GM12878 (cell line): ENCODE measurements around the gene NRG3. TPM values are rescaled to one million over a fixed set of nuclear protein-coding genes. Genes with fewer than 3 reads are reported as not detected.

Experiments used
- ATAC-seq: fragments of 200-7000 bp; cut with Tn5 transposase; 3 replicates; pipeline ENCODE4 v1.9.1; 2020; ENCODE audit warnings: mild to moderate bottlenecking, moderate library complexity
- BruUV-seq: library from RNA; stranded (reverse); fragments of 400-500 nt; replicated peaks from 2 replicates; lab custom pipeline; 2021; lab: Mats Ljungman, UMichigan
- CTCF ChIA-PET: fragments of 300-600 bp; sonication (Branson Sonifier 250); formaldehyde crosslinking; extraction: SDS; loops from one replicate; lab custom pipeline; 2021; ENCODE audit warnings: inconsistent platforms; lab: Yijun Ruan, JAX
- POLR2A ChIA-PET: fragments of 350-600 bp; formaldehyde crosslinking; extraction: SDS; loops from one replicate; lab custom pipeline; 2021; ENCODE audit warnings: inconsistent platforms; lab: Charles Lee
- RAD21 ChIA-PET: fragments of 300-600 bp; sonication (Branson Sonifier 250); formaldehyde crosslinking; loops from one replicate; lab custom pipeline; 2023; ENCODE audit warnings: antibody characterized with exemption; ENCODE audit not compliant: unreplicated experiment; lab: Charles Lee
- SMC1A ChIA-PET: fragments of 300-600 bp; sonication (Branson Sonifier 250); formaldehyde crosslinking; loops from one replicate; lab custom pipeline; 2023; ENCODE audit not compliant: unreplicated experiment, uncharacterized antibody; lab: Charles Lee
- DNase-seq: peaks from one replicate; pipeline ENCODE4 v3.0.0-alpha.2; 2011; ENCODE audit warnings: low read depth, low spot score
- FAIRE-seq: peaks from 3 replicates; lab custom pipeline; 2011; peaks lifted over from hg19 to GRCh38; lab: Jason Lieb, UNC
- H2AFZ ChIP-seq: 2 replicates; pipeline ENCODE4 v1.6.0; 2011; ENCODE audit warnings: low read depth, low read length, control low read depth; ENCODE audit not compliant: control insufficient read depth
- H3K27ac ChIP-seq: 2 replicates; pipeline ENCODE4 v1.5.1; 2011; ENCODE audit warnings: control low read depth; ENCODE audit not compliant: control insufficient read depth, insufficient read depth
- H3K27me3 ChIP-seq, 2 experiments: replicated peaks in 1 of 2; 2 replicates each; pipeline versions ENCODE4 v1.6.0 to v1.6.1; 2011; ENCODE audit warnings: low read length in 1 of 2; ENCODE audit not compliant: control insufficient read depth in 2 of 2, insufficient read depth in 2 of 2
- H3K36me3 ChIP-seq, 2 experiments: 2 replicates each; pipeline ENCODE4 v1.5.1; 2011; ENCODE audit warnings: low read length in 1 of 2; ENCODE audit not compliant: control insufficient read depth in 2 of 2, insufficient read depth in 2 of 2
- H3K4me1 ChIP-seq: 2 replicates; pipeline ENCODE4 v1.6.1; 2011; ENCODE audit warnings: mild to moderate bottlenecking, low read length, moderate library complexity, mixed read lengths; ENCODE audit not compliant: control insufficient read depth, insufficient read depth
- H3K4me2 ChIP-seq: 2 replicates; pipeline ENCODE4 v1.6.0; 2011; ENCODE audit warnings: control low read depth; ENCODE audit not compliant: control insufficient read depth, insufficient read depth
- H3K4me3 ChIP-seq: fragments of 200-600 bp; sonication (generic); 2 replicates; pipeline ENCODE4 v1.5.1; 2016
- H3K79me2 ChIP-seq: 2 replicates; pipeline ENCODE4 v1.6.0; 2011; ENCODE audit warnings: low read length; ENCODE audit not compliant: control insufficient read depth, insufficient read depth
- H3K9ac ChIP-seq: 2 replicates; pipeline ENCODE4 v1.8.0; 2011; ENCODE audit warnings: low read length, control low read depth, mixed read lengths; ENCODE audit not compliant: control insufficient read depth, insufficient read depth
- H3K9me3 ChIP-seq: replicated peaks from 3 replicates; pipeline ENCODE4 v1.5.1; 2011; ENCODE audit warnings: mild to moderate bottlenecking, low read length; ENCODE audit not compliant: control insufficient read depth, insufficient read depth
- H4K20me1 ChIP-seq: 2 replicates; pipeline ENCODE4 v1.6.0; 2011; ENCODE audit not compliant: control insufficient read depth, insufficient read depth
- BACH1 ChIP-seq: fragments of 450-650 bp; IDR thresholded peaks from 2 replicates; pipeline ENCODE4 v1.6.1; 2017; ENCODE audit warnings: mild to moderate bottlenecking, borderline replicate concordance
- DPF2 ChIP-seq: fragments of 450-650 bp; IDR thresholded peaks from 2 replicates; pipeline ENCODE4 v1.6.1; 2017; ENCODE audit warnings: mild to moderate bottlenecking
- EGR1 ChIP-seq, 2 experiments: IDR thresholded peaks; 1 replicate in 1 of 2; 2 replicates in 1 of 2; pipeline ENCODE4 v1.6.1; 2011 to 2012; ENCODE audit warnings: low read depth in 2 of 2, low read length in 2 of 2, borderline replicate concordance in 1 of 2, mild to moderate bottlenecking in 1 of 2, moderate library complexity in 1 of 2
- FOS ChIP-seq: IDR thresholded peaks from 3 replicates; pipeline ENCODE4 v1.6.1; 2011; ENCODE audit warnings: borderline replicate concordance; ENCODE audit not compliant: insufficient read length; ENCODE audit errors: extremely low read depth
- HDAC2 ChIP-seq: fragments of 200-600 bp; sonication (generic); IDR thresholded peaks from 2 replicates; pipeline ENCODE4 v1.6.1; 2017
- NBN ChIP-seq: fragments of 450-650 bp; IDR thresholded peaks from 2 replicates; pipeline ENCODE4 v1.6.1; 2016
- NR2C2 ChIP-seq: IDR thresholded peaks from 2 replicates; pipeline ENCODE4 v1.6.1; 2011; ENCODE audit warnings: borderline replicate concordance, low read depth; ENCODE audit not compliant: control insufficient read depth, insufficient read length
- RELA ChIP-seq: fragments of 450-650 bp; IDR thresholded peaks from 2 replicates; pipeline ENCODE4 v1.8.0; 2014; ENCODE audit warnings: borderline replicate concordance; ENCODE audit not compliant: partially characterized antibody
- RUNX3 ChIP-seq: IDR thresholded peaks from 2 replicates; pipeline ENCODE4 v1.6.1; 2012; ENCODE audit warnings: low read length, inconsistent platforms
- SMAD5 ChIP-seq: IDR thresholded peaks from 2 replicates; pipeline ENCODE4 v1.6.1; 2016; ENCODE audit warnings: antibody characterized with exemption, low read depth
- SP1 ChIP-seq: IDR thresholded peaks from one replicate; pipeline ENCODE4 v1.6.1; 2011; ENCODE audit warnings: low read depth, low read length
- SPI1 ChIP-seq: IDR thresholded peaks from 2 replicates; pipeline ENCODE4 v1.6.1; 2011; ENCODE audit warnings: low read depth, mild to moderate bottlenecking, low read length, moderate library complexity, borderline replicate concordance; ENCODE audit not compliant: insufficient read depth
- TARDBP ChIP-seq: IDR thresholded peaks from 2 replicates; pipeline ENCODE4 v1.6.1; 2016; ENCODE audit warnings: borderline replicate concordance
- TCF3 ChIP-seq: IDR thresholded peaks from 2 replicates; pipeline ENCODE4 v1.6.1; 2012; ENCODE audit warnings: low read depth, mild to moderate bottlenecking, low read length, borderline replicate concordance; ENCODE audit not compliant: insufficient read depth
- ZBED1 ChIP-seq: IDR thresholded peaks from 2 replicates; pipeline ENCODE4 v1.6.1; 2016; ENCODE audit warnings: borderline replicate concordance
- ZNF207 ChIP-seq: fragments of 450-650 bp; IDR thresholded peaks from 2 replicates; pipeline ENCODE4 v1.6.1; 2014; ENCODE audit warnings: antibody characterized with exemption, mild to moderate bottlenecking, borderline replicate concordance
- WGBS: methylation state at CpG from one replicate; pipeline ENCODE4 v1.1.6; 2016; ENCODE audit warnings: low lambda C conversion rate; ENCODE audit not compliant: insufficient replicate concordance, insufficient coverage; ENCODE audit errors: missing lambda C conversion rate; 5-methylcytosine and 5-hydroxymethylcytosine counted together
- in situ Hi-C: fragments of 300-500 bp; cut with MboI; formaldehyde crosslinking; loops from 9 replicates; pipeline ENCODE4 v1.14.3; 2018; ENCODE audit warnings: mixed read lengths
- intact Hi-C: fragments of 100-400 bp; cut with micrococcal nuclease; formaldehyde crosslinking; loops from one replicate; pipeline ENCODE4 v1.14.2; 2022; ENCODE audit not compliant: unreplicated experiment
- polyA plus RNA-seq, 11 experiments: library from polyadenylated mRNA; depleted of rRNA in 4 of 11; unstranded in 6 of 11; stranded (reverse) in 5 of 11; fragments of >200 nt; fragmentation: Nextera tagmentation in 4 of 11; fragmentation: Illumina TruSeq in 1 of 11; extraction: Ambion mirVana in 4 of 11; extraction: Trizol in 1 of 11; gene quantifications; 1 replicate in 1 of 11; 2 replicates in 10 of 11; pipeline versions ENCODE4 v1.2.1 to v1.2.3, GENCODE V29; 2011 to 2016; ENCODE audit warnings: inconsistent platforms in 2 of 11, missing spikeins in 2 of 11, low read depth in 1 of 11
- total RNA-seq, 4 experiments: library from RNA; depleted of rRNA in 3 of 4; stranded (reverse); fragments of >200 nt in 3 of 4; fragmentation: Illumina TruSeq in 1 of 4; extraction: Trizol in 1 of 4; gene quantifications; 2 replicates each; pipeline versions ENCODE4 v1.2.1 to v1.2.3, GENCODE V29; 2013 to 2021
- TF ChIP-seq, protein P1 (sequence below): IDR thresholded peaks from 2 replicates; pipeline ENCODE4 v1.6.1; 2012; ENCODE audit warnings: low read length, inconsistent platforms
- TF ChIP-seq, protein P2 (sequence below): fragments of 450-650 bp; IDR thresholded peaks from 2 replicates; pipeline ENCODE4 v1.6.1; 2017; ENCODE audit warnings: mild to moderate bottlenecking

Gene NRG3
- total and polyA plus RNA-seq, 10 of the 15 experiments (the other 5 are each of a cell fraction or from before 2014, with no cell fraction given): 0.03 to 0.41 (median 0.17) TPM; not detected in 3

DNA sequence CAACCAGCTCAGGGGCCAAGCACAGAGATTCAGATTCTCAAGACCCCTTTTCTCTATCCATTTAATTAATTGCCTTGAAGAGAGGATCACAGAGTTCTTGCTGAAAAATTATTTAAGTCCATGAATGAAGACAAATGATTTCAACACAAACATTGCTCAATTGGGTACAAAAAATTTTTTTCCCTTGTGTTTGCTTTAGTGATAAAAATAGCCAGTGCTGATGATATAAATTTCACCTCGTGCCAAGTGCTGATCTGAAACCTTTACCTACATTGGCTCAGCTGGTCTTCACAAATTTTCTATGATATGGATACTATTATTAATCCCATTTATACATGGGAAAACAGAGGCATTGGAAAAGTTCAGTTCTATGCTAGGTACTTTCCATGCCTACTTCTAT lies 377.1 kb downstream of the NRG3 start:
- Histone ChIP-seq H4K20me1 (no peaks in the 10 kb centered on the region), H3K4me1 (no peaks in the 10 kb centered on the region), H3K9me3 (no peaks in the 10 kb centered on the region), H3K36me3 (no peaks in the 10 kb centered on the region), H3K4me3 (no peak overlapping the region), H3K79me2 (no peaks in the 10 kb centered on the region), H3K4me2 (no peak overlapping the region), H3K27me3 (no peaks in the 10 kb centered on the region), H2AFZ (no peak overlapping the region), H3K27ac (no peak overlapping the region), H3K9ac (no peak overlapping the region)
- DNase-seq (no peak), ATAC-seq (no peak), FAIRE-seq (no peak)
- TF ChIP-seq NR2C2: no peak
- TF ChIP-seq EGR1 (IDR thresholded peaks at IDR 0.05; ENCODE audit: borderline replicate concordance in 1 of 2, low read depth in 2 of 2, low read length in 2 of 2): no peak
- TF ChIP-seq, protein P1, sequence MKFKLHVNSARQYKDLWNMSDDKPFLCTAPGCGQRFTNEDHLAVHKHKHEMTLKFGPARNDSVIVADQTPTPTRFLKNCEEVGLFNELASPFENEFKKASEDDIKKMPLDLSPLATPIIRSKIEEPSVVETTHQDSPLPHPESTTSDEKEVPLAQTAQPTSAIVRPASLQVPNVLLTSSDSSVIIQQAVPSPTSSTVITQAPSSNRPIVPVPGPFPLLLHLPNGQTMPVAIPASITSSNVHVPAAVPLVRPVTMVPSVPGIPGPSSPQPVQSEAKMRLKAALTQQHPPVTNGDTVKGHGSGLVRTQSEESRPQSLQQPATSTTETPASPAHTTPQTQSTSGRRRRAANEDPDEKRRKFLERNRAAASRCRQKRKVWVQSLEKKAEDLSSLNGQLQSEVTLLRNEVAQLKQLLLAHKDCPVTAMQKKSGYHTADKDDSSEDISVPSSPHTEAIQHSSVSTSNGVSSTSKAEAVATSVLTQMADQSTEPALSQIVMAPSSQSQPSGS: no peak
- no peak for TF ChIP-seq TARDBP
- TF ChIP-seq TCF3: no peak
- no peak for TF ChIP-seq SMAD5
- TF ChIP-seq SP1: no peak
- no peak for TF ChIP-seq RUNX3
- no peak for TF ChIP-seq ZNF207
- no peak for TF ChIP-seq SPI1
- no peak for TF ChIP-seq ZBED1
- no peak for TF ChIP-seq BACH1
- no peak for TF ChIP-seq RELA
- no peak for TF ChIP-seq NBN
- no peak for TF ChIP-seq FOS
- TF ChIP-seq, protein P2, sequence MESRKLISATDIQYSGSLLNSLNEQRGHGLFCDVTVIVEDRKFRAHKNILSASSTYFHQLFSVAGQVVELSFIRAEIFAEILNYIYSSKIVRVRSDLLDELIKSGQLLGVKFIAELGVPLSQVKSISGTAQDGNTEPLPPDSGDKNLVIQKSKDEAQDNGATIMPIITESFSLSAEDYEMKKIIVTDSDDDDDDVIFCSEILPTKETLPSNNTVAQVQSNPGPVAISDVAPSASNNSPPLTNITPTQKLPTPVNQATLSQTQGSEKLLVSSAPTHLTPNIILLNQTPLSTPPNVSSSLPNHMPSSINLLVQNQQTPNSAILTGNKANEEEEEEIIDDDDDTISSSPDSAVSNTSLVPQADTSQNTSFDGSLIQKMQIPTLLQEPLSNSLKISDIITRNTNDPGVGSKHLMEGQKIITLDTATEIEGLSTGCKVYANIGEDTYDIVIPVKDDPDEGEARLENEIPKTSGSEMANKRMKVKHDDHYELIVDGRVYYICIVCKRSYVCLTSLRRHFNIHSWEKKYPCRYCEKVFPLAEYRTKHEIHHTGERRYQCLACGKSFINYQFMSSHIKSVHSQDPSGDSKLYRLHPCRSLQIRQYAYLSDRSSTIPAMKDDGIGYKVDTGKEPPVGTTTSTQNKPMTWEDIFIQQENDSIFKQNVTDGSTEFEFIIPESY: no peak
- TF ChIP-seq HDAC2: no peak
- TF ChIP-seq DPF2: no peak
- CTCF ChIA-PET: interaction anchor here (1.2 to 1.4 kb wide), 2 partner anchors 10 to 16 kb away, joined by 3 read pairs; no protein-coding TSS in a partner anchor
- RAD21 ChIA-PET: no interaction called here
- 0% methylated on average over 1 of the region's 1 CpG for WGBS
- SMC1A ChIA-PET: no interaction called here
- in situ Hi-C loops: no loop called here
- no TSS peak for BruUV-seq
- POLR2A ChIA-PET: no interaction called here
- intact Hi-C loops: no loop called here
